GM18870 (cell line): ENCODE measurements around the gene COL16A1.
"Not testable (repeated sequence)": the region's sequence is repeated elsewhere in the genome, so short reads cannot be mapped to it uniquely, and the experiment has no call there.

Experiments
- ATAC-seq: cut with Tn5 transposase; IDR thresholded peaks from one replicate; pipeline ENCODE4 v1.9.1; 2021; ENCODE audit warnings: moderate library complexity; ENCODE audit not compliant: unreplicated experiment

The COL16A1 gene

DNA sequence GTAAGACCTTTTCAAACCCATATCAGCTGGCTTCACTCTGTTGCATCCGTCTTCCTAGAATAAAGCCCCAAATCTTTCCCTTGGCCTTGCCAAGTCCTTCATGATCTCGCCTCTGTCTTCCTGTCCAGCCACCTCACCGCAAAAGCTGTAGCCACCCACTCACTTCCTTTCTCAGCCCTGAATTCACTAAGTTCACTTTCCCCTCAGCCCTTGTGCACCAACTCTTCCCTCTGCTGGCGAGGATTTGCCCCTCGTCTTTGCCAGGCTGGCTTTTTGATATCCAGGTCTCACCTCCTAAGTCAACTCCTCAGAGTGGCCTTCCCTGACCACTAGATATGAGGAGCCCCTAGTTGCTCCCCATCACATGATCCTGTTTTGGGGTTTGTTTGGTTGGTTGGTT is 3.9 kb upstream of the COL16A1 start:
- no peak for ATAC-seq

DNA sequence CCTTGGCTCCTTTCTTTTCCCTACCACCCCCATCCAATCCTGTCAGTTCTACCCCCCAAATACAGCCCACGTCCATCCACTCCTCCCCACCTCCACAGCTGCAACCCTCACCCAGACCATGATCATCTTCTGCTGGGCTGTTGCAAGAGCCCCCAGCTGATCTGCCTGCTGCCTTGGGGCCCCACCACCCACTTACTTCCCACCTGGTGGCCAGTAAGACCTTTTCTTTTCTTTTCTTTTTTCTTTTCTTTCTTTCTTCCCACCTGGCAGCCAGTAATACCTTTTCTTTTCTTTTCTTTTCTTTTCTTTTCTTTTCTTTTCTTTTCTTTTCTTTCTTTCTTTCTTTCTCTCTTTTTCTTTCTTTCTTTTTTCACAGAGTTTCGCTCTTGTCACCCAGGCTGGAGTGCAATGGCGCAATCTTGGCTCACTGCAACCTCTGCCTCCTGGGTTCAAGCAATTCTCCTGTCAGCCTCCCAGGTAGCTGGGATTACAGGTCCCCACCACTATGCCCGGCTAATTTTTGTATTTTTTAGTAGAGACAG is 3.3 kb upstream of the COL16A1 start:
- not testable (repeated sequence) for ATAC-seq

DNA sequence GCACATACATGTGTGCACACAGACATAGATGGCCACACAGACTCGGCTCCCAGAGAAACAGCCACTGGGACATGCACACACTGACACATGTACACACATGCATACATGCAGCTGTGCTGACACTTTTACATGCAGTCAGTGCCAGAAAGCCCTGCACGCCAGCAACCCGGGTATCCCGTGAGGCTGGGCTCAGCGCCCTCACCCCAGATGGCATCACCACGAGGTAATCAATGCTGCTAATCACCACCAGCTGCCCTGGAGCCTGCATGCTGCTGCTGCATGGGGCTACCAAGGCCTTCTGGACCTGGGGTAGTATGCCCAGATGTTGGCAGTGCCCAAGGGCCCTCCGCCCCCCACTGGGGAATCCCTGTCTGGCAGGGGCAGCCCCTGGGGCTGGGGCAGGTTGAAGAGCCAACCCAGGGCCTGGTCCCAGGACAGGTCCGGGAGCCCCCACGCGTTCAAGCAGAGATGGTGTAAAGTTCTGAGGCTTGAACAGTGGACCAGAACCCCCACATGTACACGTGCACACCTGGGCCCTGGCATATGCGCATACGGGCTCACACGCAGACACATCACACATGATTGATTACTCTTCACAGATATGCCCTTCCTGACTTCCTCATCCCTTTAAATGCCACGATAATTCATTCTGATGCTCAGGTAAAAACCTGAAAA is 2.7 kb upstream of the COL16A1 start:
- ATAC-seq: no peak

DNA sequence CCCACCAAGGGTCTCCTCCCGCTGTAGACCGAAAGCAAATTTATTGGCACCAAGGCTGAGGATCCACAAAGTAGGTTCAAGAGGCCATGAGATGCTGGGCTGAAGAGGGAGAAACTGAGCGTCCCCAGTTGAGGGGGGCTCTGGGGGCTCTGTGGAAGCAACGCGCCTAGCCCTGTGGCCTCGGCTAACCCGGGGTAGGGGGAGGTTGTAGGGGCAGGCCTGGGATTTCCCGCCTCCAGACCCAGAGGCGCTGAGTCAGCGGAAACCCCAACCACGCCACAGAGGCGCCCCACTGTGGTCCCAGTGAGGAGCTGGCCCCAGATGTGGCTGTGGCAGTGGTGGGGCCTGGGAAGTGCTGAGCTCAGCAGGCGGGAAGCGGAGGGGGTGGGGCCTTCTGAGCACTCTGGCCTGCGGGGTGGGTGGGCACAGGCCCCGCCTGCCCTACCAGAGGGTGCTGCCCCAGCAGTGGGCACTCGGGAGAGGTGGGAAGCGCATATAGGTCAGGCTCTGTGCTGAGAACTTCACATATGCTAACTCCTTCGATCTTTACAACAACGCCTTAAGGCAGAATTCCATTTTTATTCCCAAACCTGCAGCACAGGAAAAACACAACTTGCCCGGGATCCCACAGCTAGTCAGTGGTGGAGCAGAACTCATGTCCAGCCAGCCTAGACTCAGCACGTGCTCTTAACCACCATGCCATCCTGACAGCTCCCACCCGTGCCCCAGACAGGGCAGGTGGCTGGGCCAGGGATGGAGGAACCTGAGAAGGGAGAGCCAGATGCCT is 1.5 kb upstream of the COL16A1 start:
- ATAC-seq: no peak

DNA sequence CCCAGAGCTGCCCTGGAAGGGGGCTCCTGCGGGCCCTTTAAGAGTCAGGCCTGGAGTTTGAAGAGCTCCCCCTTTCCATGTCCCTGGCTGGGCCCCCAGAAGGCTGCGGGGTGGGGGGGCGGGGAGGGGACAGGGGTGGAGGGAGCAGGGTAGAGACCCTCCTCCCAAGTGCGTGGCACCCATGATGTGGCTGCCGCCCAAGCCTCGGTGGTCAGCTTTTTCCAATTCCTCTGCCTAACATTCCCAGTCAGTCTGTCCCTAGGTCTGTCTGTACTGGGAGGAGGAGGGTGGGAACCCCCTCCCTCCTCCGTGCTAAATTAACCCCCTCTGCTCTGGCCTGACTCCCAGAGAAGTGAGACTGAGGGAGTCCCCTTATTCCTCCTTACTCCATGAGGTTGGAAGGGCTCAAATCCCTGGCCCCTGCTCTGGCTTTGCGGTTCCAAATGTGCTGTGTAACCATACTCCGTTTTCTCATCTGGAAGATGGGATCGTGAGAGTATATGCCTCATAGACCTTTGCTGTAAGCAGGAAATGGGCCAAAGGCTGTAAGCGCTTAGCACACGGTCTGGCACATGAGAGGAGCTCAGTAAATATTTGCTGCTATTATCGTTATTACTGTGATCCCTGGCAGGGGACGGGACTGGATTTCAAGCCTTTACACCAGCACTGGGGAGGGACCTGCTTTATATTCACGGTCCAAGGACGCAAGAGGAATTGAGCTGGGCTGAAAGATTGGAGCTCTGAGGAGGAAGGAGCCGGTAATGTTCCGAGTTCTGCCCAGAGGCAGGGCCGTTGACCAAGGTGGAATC is 658 bp upstream of the COL16A1 start:
- ATAC-seq: no peak

DNA sequence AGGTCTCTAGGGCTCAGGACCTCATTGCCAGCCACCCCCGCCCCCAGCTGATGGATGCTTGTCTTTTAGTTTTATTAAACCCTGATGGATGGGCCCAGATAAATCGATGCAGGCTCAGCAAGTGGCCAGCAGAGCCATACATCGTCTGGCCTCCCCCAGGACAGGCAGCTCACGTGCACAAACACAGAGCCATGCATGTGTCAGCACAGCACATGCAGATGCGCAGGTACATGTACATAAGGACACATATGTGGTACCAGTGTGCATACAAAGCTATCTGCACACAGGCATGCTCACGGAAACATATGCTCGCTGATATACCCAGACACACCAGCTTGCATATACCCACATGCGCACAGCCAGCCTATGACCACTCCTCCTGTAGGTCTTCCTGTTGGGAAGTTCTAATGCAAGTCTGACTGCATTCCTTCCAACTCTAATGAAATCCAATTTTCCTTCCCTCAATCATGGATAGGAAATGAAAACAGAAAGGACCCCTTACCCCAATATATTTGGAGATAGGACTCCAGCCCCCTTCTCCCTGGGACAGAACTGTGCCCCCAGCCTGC is 897 bp downstream of the COL16A1 start:
- ATAC-seq: no peak

DNA sequence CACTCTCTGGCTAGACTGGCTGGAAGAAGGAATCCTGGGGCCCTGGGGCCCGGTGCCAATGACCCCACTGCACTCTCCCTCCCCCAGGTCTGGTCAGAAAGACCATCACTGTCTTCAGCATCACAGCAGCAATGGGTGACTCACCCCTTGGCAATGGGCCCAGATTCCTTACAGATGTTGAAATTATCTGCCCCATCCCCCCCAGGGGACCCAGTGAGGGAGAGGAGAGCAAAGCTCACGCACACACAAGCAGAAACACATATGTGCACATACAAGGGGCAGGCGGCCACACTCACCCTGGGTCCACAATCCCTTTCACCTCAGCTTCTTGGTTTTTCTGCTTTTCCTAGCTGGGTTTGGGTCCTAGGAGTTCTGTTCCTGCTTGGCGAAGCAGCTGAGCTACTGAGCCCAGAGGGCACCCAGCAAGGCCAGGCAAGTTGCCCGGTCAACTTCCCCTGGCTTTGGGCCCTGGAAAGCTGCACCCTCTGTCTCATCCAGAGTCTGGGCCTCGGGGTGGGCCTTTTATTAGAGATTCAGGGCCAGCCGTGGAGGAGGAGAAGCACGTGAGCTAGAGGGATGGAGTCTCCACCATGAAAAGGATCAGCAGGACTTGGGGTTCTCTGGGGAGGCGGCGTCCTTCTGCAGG is 2.6 kb downstream of the COL16A1 start:
- ATAC-seq: no peak

DNA sequence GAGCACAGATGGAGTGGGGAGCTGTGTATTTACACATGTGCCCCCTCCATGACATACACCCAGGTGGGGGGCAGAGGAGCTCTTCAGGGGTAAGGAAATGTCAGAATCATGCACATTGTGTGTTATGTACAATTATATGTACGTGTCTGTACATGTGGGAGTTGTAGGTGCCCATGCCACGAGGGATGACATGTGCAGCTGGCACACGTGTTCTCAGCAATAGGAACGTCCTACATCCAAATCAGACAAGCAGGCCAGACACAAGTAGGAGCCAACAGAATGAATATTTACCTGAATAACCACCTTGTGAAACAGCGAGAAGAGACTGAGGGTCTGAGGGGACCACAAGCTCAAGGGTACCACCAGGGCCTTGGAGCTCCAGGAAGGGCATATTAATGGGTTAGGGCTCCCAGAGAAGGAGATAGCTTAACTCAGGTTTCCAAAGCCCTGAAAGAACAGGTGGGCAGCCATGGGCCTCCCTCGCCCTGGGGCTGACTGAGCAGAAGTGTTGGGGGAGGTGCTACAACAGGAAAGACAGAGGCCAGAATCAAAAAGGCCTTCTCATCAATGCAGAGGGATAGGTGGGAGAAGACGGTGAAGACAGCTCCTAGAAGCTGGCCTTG is 3.2 kb downstream of the COL16A1 start:
- ATAC-seq: no peak

DNA sequence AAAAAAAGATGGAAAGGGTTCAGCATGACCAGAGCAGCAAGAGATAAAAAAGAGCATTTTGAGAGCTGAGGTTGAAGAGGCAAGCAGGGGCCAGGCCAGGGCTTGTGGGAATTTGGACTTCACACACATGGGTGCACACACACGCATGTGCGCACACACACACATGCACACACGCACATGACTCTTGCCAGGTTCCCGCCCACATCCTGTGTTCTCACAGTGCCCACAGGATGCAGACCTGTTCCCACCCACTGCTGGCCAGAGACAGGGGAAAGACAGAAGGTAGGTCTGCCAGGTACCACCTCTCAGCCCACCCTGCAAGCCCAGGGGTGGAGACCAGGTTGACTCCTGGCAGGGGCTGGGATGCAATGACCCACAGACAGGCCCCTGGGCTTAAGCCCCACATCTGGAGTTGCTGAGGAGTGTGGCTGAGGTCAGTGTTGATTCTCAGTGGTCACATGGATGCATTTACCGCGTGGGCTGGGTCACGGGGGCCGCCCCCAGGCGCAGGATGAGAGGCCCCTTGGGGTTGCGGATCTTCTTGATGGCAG is 4.4 kb downstream of the COL16A1 start:
- ATAC-seq: no peak

DNA sequence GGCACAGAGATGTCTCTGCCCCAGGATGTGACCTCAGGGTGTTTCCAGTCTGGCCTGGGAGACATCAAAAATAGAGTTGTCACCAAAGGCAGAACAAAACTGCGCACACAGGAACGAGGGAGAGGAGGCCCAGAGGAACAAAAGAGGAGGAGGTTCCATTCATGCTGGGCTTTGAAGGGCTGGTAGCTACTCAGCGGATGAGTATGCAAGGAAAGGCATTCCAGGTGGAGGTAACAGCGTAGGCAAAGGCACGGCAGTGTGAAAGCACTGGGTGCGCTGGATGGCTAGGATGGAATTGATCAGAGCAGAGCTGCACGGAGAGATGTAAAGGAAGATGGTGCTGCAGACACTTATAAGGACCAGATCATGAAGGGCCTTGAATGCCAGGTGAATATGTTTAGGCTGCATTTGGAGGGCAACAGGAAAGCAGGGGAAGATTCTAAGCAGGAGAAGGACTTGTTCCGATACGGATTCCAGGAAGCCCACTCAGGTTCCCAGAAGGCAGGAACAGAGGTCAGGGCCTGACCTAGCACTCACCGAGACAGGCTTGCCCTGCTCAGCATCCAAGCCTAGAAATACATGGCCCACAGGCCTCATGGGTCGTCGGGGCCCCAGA is 6.3 kb downstream of the COL16A1 start:
- ATAC-seq: no peak

DNA sequence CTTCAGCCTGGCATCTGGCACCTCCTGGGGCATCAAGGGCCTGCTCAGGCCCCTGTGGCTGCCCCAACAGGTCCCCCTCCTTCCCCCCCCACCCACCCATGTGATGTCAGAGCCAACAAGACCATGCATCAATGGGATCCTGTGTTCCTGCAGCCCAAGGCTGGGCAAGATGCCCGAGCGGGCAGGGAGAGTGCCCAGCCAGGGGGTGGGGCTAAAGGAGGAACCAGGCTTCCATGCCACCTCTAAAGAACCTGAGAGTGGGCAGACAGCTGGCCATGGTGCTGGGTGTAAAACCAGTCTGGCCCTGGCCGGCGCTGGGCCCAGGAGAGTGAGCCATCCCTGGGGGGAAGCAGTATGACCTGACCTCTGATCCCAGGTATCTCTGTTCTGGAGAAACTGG is 7.6 kb downstream of the COL16A1 start:
- no peak for ATAC-seq

DNA sequence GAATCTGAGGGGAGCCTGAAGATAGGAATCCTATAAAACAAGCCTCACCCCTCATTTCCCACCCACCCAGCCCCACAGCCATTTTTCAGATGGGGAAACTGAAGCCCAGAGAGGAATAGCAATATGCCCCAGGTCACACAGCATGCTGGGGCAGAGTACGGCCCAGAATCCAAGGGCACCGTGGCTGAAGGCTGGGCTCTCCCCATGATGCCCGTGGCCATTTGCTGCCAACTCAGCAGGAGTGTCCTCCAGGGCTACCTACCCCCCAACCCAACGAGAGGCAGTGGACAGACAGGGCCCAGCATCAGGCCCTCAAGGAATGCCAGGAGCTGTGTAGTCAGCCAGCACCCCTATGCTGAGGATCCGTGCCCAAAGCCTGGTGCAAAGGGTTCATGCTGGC is 8.5 kb downstream of the COL16A1 start:
- no peak for ATAC-seq

DNA sequence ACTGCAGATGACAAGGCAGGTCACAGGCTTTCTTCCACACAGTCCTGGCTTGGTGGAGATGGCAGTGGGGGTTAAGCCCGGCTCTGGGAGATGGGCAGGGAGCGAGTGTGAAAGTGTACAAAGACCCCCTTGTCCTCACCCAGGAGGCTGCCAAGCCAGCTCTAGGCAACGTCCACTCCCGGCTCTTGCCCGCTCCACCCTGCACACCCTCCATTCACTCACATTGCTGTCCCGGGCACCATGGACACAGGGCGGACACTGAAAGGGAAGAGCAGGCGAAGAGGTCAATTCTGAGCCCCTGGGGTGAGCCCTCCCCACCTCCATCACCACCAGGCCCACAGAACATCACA is 8.9 kb downstream of the COL16A1 start:
- no peak for ATAC-seq

DNA sequence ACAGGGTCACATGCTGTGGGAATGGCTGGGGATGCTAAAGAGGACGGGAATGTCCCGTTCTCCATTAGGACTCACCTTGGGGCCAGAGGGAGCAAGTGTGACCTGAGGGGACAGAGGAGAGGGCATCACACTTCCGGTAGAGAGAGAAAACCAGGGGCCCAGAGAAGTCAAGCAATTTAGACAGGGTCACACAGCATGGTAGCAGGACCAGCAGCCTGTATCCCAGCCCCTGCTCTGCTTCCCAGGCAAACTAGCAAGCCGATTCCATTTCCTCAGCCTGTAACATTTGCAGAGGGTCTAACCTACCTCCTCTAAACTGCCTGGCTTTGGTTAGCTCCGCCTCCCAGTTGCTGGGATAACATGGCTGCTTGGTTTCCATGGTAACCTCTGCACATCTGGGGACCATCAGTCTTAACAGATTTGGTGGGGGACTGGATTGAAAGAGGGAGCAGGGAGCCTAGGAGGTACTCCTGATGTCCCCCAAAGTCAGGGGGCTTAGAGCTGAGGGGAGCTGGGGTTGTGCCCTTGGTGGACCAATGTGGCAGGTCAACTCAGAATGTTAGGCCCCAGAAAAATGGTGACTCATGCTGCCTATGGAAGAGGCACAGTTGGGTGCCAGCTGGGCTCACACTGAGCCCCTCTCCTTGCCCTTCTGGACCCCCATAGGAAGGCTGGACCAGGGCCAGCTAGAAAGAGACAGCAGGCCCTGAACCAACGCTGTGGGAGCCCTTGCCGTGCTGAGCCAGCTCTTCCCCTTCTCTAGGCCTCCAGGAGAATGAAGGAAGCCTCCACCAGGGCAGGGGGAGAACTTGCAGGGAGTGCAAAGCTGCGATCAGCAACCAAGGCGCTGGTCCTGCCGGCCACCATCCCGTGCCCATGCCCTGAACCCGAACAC is 9.5 kb downstream of the COL16A1 start:
- ATAC-seq: no peak

DNA sequence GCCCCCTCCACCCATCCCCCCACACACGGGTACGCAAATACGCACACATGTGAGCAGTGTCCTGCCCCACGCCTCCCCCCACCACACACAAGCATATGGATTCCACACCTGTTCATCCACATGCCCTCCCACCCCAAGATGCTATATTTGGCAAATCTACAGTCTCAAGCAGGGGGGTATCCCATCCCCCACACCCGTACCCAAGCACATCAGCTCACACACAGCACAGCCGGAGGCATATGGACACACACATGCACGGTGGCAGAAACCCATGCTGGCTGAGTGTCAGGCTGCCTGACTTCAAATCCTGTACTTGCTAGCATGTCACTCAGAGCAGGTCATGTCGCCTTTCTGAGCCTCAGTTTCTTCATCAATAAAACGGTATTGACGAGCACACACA is 10.6 kb downstream of the COL16A1 start:
- no peak for ATAC-seq

DNA sequence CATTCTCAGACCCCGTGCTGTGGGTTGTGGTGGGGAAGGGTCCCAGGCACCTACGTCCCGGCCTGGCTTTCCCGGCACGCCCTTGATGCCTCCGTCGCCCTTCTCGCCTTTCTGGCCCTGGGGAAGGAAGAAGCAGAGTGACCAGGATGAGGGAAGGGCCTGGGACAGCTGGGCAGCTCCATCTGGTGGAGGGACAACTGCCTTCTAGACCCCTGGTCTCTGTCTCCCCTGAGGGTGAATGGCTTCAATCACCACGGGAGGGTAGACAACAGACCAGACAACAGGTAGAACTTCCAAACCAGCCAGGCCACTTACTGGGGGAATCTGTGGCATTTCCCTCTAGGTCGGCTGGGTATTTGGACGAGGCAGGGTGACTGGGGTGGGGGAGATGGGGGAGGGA is 11.9 kb downstream of the COL16A1 start:
- no peak for ATAC-seq

DNA sequence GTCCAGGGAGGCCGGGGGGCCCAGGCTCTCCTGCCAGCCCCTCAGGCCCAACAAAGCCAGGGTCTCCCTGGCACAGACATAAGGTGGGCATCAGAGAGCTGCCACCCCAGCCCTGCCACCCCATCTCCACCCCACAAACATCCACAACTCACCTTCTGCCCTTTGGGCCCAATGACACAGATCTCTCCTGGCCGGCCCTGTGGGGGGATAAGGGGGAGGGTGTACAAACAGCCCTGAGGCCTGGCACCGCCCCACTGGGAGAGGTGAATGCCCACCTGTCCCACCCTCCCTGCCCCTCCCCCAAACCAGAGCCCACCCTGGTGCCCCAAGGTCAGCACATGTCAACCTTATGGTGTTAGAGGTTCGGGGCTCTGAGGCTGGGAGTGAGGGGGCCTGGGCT is 12.4 kb downstream of the COL16A1 start:
- ATAC-seq: no peak

DNA sequence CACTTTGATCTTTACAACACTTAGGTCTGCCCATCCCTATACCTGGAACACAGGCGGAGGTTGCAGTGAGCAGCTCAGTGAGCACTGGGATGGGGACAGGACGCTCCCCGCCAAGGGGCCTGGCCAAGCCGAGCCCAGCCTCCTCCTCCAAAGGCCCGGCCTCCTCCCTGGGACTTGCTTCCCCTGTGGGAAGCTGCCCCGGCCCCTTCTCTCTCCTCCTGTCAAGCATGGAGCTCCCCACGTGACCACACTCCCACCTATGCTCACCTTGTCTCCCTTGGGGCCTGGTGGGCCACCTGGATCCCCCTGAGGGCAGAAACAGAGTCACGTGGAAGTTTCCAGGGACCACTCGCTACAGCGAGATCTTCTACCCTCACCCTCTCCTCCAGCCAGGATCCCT is 12.9 kb downstream of the COL16A1 start:
- no peak for ATAC-seq

DNA sequence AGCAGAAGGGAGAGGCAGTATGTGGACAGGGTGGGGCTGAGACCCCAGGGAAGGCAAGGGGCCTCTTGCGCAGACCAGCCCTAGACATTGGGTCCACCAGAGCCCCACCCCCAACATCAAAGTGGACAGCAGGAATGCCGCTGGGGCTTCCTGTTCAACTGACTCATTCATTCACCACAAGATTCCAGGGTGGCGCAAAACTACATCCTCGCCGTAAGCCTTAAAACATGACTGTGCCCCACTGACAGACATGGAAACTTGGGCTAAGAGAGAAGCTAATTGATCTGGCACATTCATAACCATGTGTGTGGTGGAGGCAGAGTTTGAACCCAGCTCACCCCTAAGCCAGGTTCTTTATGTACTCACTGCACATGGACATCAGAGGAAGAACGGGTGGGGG is 14.0 kb downstream of the COL16A1 start:
- ATAC-seq: no peak
